Ascending aorta (tissue), 2 donors: ENCODE results near the gene NDFIP1. TPM values are rescaled to one million over a fixed set of nuclear protein-coding genes. Genes with fewer than 3 reads are reported as not detected.

Source experiments
- DNase-seq, 2 donors: peaks; one replicate each; pipeline ENCODE4 v3.0.0-alpha.2; 2019; ENCODE audit warnings: low spot score in 2 of 2
- H3K27ac ChIP-seq, 2 donors: fragments of 200-600 bp; sonication (generic); one replicate each; pipeline ENCODE4 v1.5.1; 2016 to 2017; ENCODE audit warnings: mild to moderate bottlenecking in 1 of 2
- H3K27me3 ChIP-seq: fragments of 200-600 bp; sonication (generic); one replicate; pipeline ENCODE4 v1.5.1; 2017
- H3K36me3 ChIP-seq, 2 donors: fragments of 200-600 bp; sonication (generic); one replicate each; pipeline ENCODE4 v1.5.1; 2016
- H3K4me1 ChIP-seq, 2 donors: fragments of 200-600 bp; sonication (generic); one replicate each; pipeline ENCODE4 v1.5.1; 2016 to 2017; ENCODE audit warnings: mild to moderate bottlenecking in 1 of 2
- H3K4me3 ChIP-seq, 2 donors: fragments of 200-600 bp; sonication (generic); one replicate each; pipeline ENCODE4 v1.5.1; 2016 to 2017; ENCODE audit warnings: mild to moderate bottlenecking in 1 of 2
- H3K9me3 ChIP-seq, 2 donors: fragments of 200-600 bp; sonication (generic); one replicate each; pipeline ENCODE4 v1.5.1; 2016
- CTCF ChIP-seq, 3 experiments: fragments of 200-600 bp in 2 of 3; fragments of 450-650 bp in 1 of 3; sonication (generic) in 2 of 3; IDR thresholded peaks; one replicate each; pipeline ENCODE4 v1.5.1; 2016 to 2019; ENCODE audit warnings: antibody characterized with exemption in 3 of 3, mild to moderate bottlenecking in 1 of 3, moderate library complexity in 1 of 3
- intact Hi-C: fragments of 100-400 bp; cut with DNase I; formaldehyde crosslinking; loops from one replicate; pipeline ENCODE4 v1.15.1; 2023
- total RNA-seq: library from RNA; depleted of rRNA; stranded (reverse); fragments of >200 nt; gene quantifications from one replicate; pipeline ENCODE4 v1.1.0, GENCODE V29; 2016

Gene NDFIP1
- total RNA-seq, 1 donor from 2014 or later, result 310 TPM

GRCh38 chr5:142115937-142116614, 7.5 kb downstream of the NDFIP1 start:
- Histone ChIP-seq H3K4me1 (peaks cover 12 to 67% of the 10 kb centered on the region in 2 donors), H3K27ac (peak overlapping the region; percentile 22 to 86), H3K27me3 (no peaks in the 10 kb centered on the region), H3K9me3 (no peaks in the 10 kb centered on the region), H3K4me3 (no peak overlapping the region), H3K36me3 (peaks cover 0 to 4% of the 10 kb centered on the region in 2 donors)
- intact Hi-C loops, result no loop called here
- DNase-seq, result no peak
- TF ChIP-seq CTCF (IDR thresholded peaks at IDR 0.05), result no peak

- TF ChIP-seq CTCF (IDR thresholded peaks at IDR 0.05), result no peak
- peaks cover 0 to 12% of the 10 kb centered on the region in 2 donors for H3K36me3 ChIP-seq
- no peak for DNase-seq
- H3K4me3 ChIP-seq, result peak overlapping the region in 1 of 2 donors; percentile 31
- H3K4me1 ChIP-seq, result peaks cover 5 to 62% of the 10 kb centered on the region in 2 donors
- intact Hi-C loops, result no loop called here
- H3K9me3 ChIP-seq, result no peaks in the 10 kb centered on the region
- H3K27me3 ChIP-seq, result no peaks in the 10 kb centered on the region
- H3K27ac ChIP-seq, result peak overlapping the region; percentile 22 to 86
Measured at GRCh38 chr5:142117579-142118151, 9.1 kb downstream of the NDFIP1 start.

GRCh38 chr5:142118155-142118686, 9.6 kb downstream of the NDFIP1 start:
- H3K27me3 ChIP-seq, result no peaks in the 10 kb centered on the region
- no peak for TF ChIP-seq CTCF (IDR thresholded peaks at IDR 0.05)
- peaks cover 5 to 57% of the 10 kb centered on the region in 2 donors for H3K4me1 ChIP-seq
- peak overlapping the region in 1 of 2 donors; percentile 86 for H3K27ac ChIP-seq
- peak overlapping the region in 1 of 2 donors; percentile 31 for H3K4me3 ChIP-seq
- DNase-seq, result no peak
- no peaks in the 10 kb centered on the region for H3K9me3 ChIP-seq
- H3K36me3 ChIP-seq, result peaks cover 0 to 14% of the 10 kb centered on the region in 2 donors
- intact Hi-C loops, result no loop called here

GRCh38 chr5:142119051-142119625, 10.6 kb downstream of the NDFIP1 start:
- Histone ChIP-seq H3K9me3 (no peaks in the 10 kb centered on the region), H3K27ac (no peak overlapping the region), H3K27me3 (no peaks in the 10 kb centered on the region), H3K4me1 (peaks cover 5 to 50% of the 10 kb centered on the region in 2 donors), H3K36me3 (peaks cover 0 to 14% of the 10 kb centered on the region in 2 donors), H3K4me3 (no peak overlapping the region)
- intact Hi-C loops, result no loop called here
- no peak for DNase-seq
- TF ChIP-seq CTCF (IDR thresholded peaks at IDR 0.05), result no peak

- DNase-seq, result no peak
- Histone ChIP-seq H3K27me3 (no peaks in the 10 kb centered on the region), H3K4me3 (no peak overlapping the region), H3K27ac (peak overlapping the region in 1 of 2 donors; percentile 20), H3K4me1 (peaks cover 5 to 46% of the 10 kb centered on the region in 2 donors), H3K36me3 (peaks cover 0 to 14% of the 10 kb centered on the region in 2 donors), H3K9me3 (no peaks in the 10 kb centered on the region)
- intact Hi-C loops, result no loop called here
- no peak for TF ChIP-seq CTCF (IDR thresholded peaks at IDR 0.05)
Measured at GRCh38 chr5:142120247-142120935, 11.8 kb downstream of the NDFIP1 start.
